DOHH2 (cell line): ENCODE results near the gene ADORA1.

Source experiments
- EZH2phosphoT487 ChIP-seq: fragments of 200-600 bp; sonication (generic); IDR thresholded peaks from 2 replicates; pipeline ENCODE4 v1.6.1; 2017; ENCODE audit warnings: borderline replicate concordance, mild to moderate bottlenecking, antibody characterized with exemption, low read length, moderate library complexity, mixed read lengths
- TF ChIP-seq, protein P1 (sequence below): fragments of 200-600 bp; sonication (generic); IDR thresholded peaks from one replicate; pipeline ENCODE4 v1.5.1; 2014; ENCODE audit warnings: antibody characterized with exemption, mild to moderate bottlenecking, low read depth, low read length; ENCODE audit not compliant: poor library complexity, severe bottlenecking

- TF ChIP-seq, protein P1, sequence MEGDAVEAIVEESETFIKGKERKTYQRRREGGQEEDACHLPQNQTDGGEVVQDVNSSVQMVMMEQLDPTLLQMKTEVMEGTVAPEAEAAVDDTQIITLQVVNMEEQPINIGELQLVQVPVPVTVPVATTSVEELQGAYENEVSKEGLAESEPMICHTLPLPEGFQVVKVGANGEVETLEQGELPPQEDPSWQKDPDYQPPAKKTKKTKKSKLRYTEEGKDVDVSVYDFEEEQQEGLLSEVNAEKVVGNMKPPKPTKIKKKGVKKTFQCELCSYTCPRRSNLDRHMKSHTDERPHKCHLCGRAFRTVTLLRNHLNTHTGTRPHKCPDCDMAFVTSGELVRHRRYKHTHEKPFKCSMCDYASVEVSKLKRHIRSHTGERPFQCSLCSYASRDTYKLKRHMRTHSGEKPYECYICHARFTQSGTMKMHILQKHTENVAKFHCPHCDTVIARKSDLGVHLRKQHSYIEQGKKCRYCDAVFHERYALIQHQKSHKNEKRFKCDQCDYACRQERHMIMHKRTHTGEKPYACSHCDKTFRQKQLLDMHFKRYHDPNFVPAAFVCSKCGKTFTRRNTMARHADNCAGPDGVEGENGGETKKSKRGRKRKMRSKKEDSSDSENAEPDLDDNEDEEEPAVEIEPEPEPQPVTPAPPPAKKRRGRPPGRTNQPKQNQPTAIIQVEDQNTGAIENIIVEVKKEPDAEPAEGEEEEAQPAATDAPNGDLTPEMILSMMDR, result no peak
- no peak for TF ChIP-seq EZH2phosphoT487
Measured at GRCh38 chr1:203150511-203151297, 23.2 kb downstream of the ADORA1 start.
